GM19023 (cell line): ENCODE measurements around the gene ARAF.
A peak's percentile ranks its signal among the peaks of the same experiment; 100 is the strongest.

Experiments
- ATAC-seq: cut with Tn5 transposase; IDR thresholded peaks from one replicate; pipeline ENCODE4 v1.9.1; 2021; ENCODE audit warnings: mild to moderate bottlenecking, moderate library complexity; ENCODE audit not compliant: unreplicated experiment

Gene ARAF

DNA sequence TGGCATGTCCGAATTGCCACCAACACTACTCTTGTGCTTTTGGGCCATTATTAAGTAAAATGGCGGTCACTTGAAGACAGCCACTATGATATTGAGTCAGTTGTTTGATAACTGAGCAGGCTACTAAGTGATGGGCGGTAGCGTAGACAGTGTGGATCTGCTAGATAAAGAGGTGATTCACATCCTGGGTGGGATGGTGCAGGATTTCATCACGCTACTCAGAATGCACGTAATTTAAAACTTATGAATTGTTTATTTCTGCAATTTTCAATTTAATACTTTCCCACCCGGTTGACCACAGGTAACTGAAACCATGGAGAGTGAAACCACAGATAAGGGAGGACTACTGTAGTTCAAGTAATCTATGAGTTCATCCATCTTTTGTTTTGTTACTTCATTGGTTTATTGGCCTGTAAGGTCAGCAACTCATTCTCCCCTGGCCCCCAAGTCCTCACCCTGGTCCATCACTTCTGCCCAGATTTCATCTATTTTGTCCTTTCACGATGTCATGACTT is 2.9 kb downstream of the ARAF start:
- ATAC-seq = no peak

DNA sequence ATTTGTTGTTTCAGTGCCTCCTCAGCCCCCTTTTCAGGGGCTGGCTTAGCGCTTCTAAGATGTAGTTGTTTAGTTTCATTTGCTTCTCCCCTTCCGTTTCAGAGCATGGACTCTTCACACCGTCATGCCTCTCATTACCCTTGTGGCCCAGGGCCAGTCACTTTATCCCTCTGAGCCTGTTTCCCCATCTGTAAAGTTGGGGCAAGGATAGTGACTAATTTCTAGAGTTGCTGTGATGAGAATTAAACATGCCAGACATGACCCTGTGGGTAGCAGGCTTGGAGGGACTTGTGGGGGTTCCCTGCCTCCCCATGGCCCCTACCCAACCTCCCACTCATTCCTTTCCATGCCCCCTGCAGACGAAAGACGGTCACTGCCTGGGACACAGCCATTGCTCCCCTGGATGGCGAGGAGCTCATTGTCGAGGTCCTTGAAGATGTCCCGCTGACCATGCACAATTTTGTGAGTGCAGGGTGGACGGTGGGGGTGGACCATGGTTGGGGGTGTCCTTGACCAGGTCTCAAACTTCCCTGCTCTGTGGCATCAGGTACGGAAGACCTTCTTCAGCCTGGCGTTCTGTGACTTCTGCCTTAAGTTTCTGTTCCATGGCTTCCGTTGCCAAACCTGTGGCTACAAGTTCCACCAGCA is 3.6 kb downstream of the ARAF start:
- ATAC-seq = no peak

DNA sequence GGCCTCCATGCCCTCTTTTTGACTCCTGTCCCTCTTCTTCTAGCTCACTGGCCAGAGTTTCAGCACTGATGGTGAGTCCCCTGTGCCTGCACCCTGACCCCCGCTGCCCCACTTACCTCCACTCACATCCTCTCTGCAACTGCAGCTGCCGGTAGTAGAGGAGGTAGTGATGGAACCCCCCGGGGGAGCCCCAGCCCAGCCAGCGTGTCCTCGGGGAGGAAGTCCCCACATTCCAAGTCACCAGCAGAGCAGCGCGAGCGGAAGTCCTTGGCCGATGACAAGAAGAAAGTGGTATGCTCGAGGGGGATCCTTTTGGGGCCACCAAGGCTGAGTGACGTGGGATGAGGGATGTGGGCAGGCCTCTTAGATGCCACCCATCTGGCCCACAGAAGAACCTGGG is 5.8 kb downstream of the ARAF start:
- no peak for ATAC-seq

DNA sequence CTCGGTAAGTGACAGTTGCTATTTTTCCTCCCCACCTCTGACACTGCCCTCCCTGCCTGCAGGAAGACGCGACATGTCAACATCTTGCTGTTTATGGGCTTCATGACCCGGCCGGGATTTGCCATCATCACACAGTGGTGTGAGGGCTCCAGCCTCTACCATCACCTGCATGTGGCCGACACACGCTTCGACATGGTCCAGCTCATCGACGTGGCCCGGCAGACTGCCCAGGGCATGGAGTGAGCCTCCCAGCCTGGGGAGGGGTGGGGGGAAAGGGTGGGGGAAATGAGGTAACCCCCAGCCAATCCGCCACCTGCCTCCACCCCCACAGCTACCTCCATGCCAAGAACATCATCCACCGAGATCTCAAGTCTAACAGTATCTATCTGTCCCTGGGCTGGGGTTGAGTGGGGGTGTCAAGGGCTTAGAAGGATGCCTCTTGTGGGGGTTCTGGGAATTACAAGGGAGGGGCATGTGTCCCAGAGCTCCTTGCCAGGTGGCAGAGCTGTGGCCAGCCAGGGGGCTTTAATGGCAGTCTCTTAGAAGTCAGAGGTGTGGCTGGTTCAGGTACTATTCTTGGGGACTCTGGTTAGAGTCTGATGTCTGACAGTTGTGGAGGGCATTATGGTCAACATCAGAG is 7.8 kb downstream of the ARAF start:
- ATAC-seq = no peak

DNA sequence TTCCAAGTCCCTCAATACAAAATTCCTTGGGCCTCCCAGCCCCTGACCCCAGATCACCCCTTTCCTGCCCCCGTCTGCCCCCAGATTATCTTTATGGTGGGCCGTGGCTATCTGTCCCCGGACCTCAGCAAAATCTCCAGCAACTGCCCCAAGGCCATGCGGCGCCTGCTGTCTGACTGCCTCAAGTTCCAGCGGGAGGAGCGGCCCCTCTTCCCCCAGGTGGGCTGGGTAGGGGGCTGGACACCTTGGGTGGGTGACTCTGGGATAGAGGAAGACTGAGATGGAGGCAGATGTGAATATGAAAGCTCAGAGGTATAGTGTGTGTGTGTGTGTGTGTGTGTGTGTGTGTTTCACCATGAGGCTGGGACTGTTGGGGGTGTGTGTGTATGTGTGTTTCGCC is 9.8 kb downstream of the ARAF start:
- no peak for ATAC-seq

DNA sequence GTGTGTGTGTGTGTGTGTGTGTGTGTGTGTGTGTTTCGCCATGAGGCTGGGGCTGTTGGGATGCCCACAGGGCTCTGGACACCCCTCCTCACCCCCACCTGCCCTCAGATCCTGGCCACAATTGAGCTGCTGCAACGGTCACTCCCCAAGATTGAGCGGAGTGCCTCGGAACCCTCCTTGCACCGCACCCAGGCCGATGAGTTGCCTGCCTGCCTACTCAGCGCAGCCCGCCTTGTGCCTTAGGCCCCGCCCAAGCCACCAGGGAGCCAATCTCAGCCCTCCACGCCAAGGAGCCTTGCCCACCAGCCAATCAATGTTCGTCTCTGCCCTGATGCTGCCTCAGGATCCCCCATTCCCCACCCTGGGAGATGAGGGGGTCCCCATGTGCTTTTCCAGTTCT is 10.2 kb downstream of the ARAF start:
- ATAC-seq = no peak

DNA sequence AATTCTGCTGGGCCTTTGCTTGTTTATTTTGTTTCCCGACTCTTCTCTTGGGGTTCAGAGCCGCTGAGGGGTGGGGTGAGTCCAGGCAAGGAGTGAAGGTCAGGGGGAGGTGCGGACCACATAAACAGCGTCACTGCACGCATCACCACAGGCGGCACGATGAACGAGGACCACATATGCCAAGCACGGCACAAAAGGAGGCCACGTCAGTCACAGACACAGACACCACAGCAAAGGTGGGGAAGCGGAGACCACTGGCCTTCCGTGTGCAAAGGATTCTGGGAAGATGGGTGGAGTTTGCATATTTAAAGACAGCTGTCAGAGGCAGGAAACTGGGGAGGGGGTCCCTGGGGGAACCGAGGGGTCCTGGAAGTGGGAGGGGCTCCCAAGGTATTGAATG is 10.9 kb downstream of the ARAF start:
- no peak for ATAC-seq

DNA sequence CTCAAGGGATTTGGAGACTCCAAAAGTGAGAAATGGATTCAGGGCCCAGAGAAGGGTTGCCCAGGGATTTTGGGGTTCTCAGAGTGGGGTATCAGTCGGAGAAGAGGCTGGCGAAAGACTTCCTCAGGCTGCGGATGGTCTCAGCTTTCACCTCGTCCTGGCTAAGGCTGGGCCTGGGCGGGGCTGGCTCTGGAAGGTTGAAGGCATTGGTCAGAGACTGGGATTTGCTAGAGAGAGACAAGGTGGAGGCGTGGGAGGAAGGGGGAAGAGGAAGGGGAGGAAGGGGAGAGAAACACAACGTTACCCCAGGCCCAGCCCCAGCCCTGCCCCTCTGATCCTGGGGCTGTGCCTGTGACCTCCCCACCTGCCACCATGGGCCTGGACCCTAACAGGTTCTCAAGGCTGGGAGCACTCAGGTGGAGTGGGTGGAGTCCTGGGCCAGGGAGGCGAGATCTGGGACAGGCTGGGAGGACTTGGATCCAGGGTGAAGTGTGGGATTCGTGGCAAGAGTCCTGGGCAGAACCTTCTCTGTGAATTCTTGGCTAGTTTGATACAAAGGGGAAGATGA is 11.9 kb downstream of the ARAF start:
- ATAC-seq = no peak

DNA sequence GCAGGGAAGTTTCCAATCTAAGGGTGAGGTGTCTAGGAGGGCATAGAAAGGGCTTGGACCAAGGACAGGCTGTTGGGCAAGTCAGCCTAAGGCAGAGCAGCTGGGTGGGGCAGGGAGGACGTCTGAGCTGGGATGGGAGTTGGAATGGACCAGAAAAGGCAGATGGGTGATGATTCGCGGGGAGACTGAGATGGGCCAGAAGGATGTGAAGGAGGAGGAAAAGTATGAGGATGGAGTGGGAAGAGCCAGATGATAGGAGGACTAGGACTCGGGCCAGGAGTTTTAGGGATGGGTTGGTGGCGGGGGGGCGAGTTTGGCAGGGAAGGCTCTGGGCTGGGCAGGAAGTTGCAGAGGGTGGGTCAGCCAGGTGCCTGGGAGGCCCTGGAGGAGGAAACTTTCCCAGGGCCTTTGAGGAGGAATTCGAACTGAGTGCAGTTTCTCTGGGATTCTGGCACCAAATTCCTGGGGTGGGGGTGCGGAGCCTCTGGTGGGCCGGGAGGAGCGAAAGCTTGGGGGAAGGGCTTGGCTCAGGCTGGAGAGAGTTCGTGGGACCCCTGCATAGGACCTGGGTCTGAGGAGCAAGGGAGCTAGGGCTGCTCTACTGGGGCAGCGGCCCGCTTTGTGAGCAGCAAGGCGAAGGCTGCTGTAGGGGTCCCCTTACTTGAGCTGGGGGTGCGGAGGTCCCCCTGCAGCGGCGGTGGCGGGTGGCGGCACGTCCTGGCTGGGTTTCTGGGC is 12.5 kb downstream of the ARAF start:
- ATAC-seq = no peak

DNA sequence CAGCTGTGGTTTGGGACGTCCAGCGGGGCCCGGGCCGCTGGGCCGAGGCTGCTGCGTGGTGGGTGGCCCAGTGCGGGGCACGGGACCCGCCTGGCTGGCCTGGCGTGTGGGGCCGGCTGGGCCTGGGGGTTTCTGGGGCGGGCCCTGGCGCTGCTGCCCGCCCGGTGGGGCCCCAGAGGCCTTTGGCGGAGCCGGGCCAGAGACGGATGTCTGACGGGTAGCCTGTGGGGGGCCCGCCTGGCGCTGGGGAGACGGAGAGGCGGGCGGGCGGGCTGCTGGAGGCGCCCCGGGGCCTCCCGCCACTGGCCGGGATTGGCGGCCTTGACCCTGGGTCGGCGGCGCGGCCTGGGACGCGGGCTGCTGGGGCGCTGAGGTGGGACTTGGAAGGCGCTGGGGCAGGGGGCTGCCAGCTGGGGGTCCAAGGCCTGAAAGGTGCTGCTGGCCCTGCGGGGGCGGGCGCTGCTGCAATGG is 13.1 kb downstream of the ARAF start:
- no peak for ATAC-seq

DNA sequence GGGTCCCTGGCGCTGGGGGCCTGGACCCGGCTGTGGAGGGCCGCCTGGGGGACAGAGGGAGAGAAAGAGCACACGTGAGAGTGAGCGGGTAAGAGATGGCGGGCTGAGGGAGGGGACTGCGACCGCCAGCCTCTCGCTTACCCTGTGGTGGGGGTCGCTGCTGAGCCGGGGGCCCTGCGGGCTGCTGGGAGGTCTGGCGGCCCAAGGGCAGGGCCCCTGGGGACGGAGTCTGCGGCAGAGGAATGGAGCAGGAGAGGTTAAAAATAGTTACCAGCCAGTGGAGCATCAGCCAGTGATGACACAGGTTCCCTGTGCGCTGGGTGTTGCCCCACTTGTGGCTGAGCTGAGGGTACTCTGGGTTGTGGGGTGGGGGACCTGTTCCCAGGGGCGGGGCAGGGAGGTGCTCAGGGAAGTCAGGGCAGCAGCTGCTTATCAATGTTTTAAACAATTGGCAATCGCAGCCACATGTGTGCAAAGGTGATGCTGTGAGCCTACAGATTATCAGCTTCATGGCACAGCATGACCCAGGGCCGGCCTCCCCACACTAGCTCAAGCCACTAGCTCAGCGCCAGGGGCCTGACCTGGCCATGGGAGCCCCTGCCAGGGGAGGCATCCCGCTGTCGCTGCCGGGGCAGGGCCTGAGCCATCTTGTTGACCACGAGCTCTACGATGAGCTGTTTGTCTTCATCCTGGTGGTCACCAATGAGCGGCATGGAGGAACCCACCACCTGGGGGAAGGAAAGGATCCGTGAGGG is 13.7 kb downstream of the ARAF start:
- ATAC-seq = no peak

DNA sequence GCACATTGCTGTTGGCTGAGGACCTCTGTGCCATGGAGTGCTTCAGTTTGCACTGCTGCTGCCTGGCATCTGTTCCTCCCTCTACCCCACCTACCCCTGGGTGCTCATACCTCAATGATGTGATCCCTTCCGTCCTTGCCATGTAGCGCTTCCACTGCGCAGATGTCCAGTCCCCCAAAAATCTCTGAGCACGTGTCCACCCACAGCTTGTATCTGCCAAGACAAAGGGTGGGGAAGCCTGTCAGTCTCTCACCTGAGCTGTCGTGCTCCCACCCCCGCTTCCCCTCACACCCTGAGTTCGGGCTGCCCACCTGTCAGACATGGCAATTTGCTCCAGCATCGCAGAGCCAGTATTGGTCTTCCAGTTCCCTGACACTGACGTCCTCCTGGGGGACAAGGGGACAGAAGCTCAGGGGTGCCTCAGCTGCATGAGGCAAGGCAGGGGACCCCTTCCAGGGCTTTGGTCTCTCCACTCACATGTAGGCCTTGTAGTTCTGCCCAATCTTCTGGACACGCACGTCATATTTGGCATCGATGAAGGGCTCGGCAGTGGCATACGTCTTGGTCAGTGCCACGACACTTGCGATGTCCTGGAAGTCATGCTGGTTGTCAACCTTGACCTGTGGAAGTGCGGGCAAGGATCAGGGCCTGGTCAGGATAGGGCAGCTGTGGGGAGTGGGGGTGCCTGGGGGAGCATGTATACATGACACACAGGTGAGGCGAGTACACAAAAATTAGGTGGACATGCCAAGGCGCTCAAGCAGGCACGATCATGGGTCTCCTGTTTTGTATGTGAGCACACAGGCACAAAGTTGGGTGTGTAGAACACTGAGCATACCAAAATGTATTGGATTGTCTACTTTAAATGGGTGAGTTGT is 15.3 kb downstream of the ARAF start:
- no peak for ATAC-seq

DNA sequence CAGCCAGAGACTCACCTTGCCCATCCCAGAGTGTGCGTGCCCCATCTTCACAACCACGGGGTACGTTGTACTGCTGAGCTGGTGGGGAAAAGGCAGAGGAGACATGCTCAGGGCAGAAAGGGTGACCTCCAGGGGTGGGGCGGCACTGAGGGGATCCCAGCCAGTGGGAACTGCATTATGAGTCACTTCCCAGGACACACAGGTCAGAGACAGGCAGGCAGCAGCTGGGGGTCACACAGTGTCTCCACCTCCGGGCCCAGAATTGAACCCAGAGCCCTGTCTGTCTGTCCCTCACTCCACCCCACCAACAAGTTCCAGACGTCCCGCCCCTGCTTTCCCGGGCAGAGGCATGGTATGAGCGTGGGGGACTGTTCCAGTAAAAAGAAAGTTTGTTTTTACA is 16.4 kb downstream of the ARAF start:
- ATAC-seq = no peak

DNA sequence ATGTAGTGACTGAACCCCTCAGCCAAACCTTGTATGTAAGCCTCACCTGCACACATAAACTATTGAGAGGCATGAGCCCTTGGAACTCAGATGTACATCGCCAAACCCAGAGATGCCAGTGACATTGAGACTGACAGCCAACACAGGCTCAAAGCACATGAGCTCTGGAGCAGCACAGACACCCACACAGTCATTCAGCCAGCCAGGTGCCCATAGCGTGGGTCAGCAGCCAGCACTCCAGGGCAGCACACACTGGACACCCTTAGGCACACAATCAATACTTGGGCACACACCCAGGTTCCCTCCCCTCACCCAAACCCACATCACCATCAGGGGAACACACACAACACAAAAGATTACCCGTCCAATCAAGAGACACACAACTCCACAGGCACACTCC is 16.9 kb downstream of the ARAF start:
- ATAC-seq = no peak

DNA sequence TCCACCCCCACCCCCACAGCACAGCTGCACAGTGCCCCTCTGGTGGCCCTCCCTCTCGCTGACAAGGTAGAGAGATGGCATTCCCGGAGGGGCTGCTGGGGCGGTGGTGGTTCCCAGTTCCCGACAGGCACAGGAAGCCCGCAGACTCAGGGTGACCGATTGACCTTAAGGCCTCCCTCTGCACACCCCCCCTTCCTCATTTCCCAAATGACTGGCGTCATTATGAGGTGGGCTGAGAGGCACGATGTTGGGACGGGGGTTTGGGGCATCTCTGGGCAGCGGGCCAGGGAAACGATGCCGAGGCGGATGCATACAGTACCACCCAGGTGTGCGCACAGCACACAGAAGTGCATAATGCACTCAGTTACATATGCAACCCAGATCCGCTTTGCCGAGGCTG is 17.7 kb downstream of the ARAF start:
- ATAC-seq = no peak

DNA sequence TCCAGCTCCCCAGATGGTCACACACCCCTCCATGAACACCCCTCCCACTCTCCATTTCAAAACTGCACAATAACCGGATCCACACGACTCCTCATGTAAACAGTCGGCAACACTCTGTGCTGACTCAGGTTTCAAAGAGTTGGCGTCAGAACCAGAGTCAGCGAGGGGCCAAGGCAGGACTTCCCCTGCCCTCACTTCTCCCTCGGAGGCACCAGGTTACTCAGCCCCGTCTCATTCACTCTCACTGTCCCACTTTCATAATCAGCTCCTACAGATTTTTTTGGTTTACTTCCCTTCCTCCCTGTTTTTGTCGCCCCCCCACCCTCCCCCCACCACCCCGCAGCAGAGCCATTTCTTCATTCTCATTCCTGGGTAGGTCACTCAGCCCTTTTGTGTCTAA is 18.5 kb downstream of the ARAF start:
- no peak for ATAC-seq

DNA sequence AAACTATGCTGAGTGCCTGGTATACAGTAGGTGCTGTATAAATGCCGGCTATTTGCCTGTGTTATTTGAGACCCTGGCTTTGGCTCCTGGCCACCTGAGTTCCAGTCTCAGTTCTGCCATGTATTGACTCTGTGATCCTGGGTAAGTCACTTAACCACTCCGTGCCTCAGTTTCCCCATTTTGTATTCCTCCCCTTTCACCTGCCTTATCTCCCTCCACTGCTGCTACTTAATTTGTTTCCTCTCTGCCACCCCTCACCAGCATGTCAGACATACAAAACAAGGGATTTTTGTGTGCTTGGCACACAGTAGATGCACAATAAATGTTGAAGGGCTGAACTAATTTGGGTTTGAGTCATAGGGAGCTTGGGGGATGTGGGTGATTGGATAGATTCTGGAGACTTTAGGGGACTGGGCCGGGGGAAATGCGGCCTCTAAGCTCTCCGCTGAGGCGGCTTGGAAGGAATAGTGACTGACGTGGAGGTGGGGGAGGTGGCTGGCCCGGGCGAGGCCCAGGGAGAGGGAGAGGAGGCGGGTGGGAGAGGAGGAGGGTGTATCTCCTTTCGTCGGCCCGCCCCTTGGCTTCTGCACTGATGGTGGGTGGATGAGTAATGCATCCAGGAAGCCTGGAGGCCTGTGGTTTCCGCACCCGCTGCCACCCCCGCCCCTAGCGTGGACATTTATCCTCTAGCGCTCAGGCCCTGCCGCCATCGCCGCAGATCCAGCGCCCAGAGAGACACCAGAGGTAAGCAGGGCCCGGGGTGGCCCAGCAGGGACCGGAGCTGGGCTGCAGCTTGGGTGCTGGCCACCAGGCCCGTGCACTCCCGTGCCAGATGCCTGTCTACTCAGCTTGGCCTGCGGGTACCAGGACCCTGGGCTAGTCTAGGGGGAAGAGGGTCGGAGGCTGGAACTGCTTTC is 21.0 kb downstream of the ARAF start, which contains the start of gene TIMP1:
Gene TIMP1 (plus strand): TSS at position 706 of the 917 bp plus-strand sequence. CDS start 980 bp downstream, outside the sequence.
- peak; percentile 75 for ATAC-seq

DNA sequence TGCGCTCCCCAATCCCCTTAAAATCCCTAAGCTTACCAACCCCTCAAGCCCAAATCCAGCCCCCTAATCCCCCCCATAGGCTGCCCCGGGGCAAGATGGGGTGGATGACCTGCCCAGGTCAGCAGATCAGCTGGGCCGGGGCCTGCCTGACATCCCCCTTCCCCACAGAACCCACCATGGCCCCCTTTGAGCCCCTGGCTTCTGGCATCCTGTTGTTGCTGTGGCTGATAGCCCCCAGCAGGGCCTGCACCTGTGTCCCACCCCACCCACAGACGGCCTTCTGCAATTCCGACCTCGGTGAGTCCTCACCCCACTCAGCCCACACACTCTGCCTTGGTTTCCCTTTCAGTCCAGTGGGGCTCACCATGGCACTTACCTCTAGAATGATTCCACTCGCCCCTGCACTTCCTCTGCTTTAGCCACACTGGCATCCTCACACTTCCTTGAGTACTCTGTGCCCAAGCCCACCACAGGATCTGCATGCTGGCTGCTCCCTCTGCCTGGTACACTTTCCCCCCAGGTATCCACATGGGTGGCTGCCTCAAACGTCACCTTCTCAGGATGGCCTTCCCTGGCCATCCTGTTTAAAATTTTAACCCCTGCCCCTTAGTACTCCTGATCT is 22.3 kb downstream of the ARAF start:
- ATAC-seq = no peak
